DMS153 (cell line): ENCODE results near the gene FILIP1.
A peak's percentile ranks its signal among the peaks of the same experiment; 100 is the strongest.

Experiments used
- DNase-seq: peaks from one replicate; lab custom pipeline; 2025; lab: John Stamatoyannopoulos, UW

The FILIP1 gene

DNA sequence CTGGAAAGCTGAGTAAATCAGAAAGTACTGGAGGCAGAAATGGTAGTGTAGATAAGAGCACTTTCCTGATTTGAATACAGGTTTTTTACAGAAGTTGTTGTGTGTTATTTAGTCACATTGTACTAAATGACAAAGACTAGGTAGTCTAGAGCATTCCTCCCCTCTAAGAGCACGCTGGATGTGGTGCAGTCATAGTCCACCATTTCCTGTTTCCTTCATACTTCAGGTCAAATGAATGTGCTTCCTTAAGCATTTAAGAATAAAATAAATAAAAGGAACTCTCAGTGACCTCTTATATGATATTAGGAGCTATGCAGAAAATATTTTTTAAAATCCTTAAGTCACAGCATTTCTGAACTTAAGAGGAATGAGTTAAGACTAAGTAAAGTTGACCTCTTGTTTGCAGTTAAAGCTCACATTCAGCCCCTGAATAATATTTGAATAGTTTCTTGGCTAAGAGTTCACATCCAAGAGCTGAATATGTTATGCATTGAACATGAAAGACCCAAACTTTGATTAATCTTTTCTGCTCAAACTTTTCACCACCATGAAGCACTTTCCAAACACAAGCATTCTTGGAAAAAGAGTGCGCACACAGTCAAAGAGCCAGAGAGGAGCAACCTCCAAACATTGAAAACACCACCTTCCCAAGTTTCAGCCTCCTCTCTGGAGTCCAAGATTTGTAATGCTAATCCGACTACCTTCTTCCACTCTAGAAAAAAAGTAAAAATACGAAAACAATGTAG is 155.6 kb downstream of the FILIP1 start:
- no peak for DNase-seq

DNA sequence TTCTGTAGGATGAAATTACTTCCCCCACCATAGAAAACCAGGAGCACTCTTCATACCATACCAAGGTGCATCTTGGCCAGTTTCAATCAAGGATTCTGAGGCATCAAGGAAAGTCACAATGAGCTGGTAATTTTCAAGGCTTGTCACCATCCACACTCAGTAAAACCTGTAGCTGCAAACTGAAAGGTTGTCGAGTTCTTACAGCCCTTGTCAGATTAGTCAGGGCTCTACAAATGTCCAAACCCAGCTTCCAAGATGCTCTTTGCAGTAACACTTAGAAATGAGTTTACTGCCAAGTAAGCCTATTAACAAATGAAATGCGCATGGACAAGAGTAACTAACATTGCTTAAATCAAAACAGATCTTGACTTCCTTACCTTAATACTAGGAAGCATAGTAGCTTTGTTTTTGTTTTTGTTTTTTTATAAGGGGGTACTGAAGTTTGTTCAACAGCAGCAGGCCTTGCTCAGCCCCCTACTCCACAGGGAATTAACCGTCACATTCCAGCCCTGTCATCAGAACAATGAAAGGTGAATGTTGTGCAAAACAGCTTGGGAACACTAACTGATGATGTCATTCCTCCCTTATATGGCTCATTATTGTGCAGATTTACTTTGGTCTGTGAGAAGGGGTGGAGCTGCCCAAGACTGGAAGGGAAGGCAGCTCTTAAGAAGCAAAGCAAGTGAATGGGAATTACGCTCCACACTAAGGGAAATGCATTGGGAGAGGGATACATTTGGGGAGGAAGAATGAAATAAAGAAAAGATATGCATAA is 159.1 kb downstream of the FILIP1 start:
- DNase-seq = peak; percentile 23

DNA sequence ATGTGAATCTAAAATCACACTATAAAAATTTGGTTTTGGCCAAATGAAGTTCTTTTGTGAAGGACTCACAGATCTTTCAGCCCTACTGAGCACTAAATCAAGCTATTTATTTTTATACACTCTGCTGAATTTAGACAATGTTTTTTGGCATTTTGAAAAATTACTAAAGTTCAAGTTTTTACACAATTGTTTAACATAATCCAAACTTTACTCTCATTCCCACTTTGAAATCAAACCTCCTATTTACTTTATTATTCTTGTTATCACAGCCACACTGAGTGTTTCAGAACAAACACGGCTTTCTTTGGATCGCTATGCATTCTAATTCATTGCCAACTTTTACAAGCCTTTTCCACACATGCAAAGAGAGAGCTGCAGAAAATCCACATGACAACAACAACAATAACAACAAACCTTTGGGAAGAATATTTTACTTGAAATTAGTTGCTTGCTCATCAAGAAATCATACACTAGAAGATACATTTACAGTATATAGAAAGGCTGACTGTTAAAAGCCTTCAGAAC is 159.9 kb downstream of the FILIP1 start:
- DNase-seq = no peak

DNA sequence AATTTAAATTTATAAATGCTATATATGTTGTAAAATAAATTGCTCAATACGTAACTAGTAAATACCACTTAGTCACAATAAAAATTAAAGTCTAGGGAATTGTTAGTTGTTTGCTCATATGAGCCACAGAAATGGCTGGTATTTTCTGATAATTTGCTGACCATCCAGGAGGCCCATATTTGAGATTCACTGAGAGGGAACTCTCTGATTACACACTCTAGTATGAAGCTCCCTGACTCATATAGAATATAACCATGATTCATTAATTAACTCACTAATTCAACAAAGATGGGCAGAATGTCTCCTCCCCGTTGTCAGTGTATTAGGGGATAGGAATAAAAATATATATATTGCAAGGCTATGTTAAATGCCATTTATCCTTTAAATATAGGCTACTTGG is 162.4 kb downstream of the FILIP1 start:
- DNase-seq = no peak

DNA sequence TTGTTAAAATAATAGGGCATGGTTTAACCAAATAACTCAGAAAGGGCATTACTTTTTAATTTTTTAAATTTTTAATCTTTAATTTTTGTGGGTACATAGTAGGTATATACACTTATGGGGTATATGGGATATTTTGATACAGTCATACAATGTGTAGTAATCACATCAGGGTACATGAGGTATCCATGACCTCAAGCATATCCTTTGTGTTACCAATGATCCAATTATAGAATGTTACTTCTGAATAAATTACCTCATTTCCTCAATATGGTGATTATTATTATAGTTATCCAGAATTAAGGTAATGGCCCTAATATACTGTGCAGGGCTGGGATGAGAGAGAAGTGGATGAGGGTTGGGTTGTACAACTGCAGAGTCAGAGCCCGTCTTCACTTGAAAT is 163.9 kb downstream of the FILIP1 start:
- DNase-seq = no peak

DNA sequence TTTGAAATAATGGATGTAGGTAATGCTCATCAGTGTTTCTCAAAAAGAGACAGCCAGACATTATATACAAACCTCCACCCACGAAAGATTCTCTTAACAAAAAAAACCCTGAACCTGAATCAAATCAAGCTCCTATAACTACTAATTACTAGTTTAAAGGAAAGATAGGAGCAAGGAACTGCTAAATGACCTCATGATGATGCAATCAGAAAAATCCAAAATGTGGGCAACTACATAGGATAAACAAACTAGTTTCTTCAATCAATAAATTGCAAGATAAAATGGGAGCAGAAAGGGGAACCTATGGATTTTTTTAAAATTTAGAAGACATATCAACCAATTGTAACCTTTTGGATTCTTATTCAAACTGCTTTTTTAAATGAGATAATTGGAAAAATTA is 165.8 kb downstream of the FILIP1 start:
- DNase-seq = no peak

DNA sequence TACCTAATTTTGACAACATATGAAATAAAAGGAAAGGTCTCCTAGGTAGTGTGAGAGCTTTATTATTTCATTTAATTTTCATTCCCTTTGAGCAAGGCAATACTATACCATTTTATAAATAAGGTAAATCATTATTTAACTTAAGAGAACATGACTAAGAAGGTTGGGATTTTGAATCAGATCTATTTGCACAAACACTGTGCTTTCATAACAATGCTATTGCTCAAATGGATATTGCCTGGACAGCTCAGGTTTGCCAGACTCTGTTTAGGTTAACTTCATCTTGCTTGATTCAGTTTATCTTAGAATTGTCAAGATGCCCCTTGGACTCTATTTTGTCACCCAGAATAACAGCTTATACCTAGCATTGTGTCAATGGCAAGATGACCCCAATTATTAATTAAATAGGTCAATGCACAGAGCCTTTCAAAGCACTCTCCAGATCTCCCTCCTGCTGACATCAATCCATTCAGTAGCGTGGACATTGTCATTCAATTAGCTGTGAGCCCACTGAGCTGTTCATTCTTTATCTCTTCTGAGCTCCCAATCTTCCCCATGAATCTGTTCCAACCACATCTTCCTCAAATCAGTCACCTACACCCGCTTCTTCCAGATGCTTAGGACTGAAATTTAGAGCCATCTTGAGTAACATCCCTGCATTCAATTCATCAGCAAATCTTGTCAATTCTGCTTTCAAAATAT is 166.9 kb downstream of the FILIP1 start:
- DNase-seq = no peak

DNA sequence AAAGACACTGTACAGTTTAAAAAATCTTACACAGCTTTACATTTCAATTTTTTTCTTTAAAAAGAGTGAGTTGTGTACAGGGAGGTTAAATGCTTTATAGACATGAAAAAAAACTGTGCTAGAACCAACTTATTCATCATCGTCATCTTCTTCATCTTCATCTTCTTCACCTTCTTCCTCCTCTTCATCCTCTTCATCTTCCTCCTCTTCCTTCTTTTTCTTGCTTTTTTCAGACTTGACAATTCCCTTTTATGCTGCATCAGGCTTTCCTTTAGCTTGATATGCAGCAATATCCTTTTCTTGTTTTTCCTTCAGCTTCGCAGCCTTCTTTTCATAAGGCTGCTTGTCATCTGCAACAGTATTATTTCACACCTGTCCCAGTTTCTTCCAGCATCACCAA is 174.7 kb downstream of the FILIP1 start:
- DNase-seq = no peak

DNA sequence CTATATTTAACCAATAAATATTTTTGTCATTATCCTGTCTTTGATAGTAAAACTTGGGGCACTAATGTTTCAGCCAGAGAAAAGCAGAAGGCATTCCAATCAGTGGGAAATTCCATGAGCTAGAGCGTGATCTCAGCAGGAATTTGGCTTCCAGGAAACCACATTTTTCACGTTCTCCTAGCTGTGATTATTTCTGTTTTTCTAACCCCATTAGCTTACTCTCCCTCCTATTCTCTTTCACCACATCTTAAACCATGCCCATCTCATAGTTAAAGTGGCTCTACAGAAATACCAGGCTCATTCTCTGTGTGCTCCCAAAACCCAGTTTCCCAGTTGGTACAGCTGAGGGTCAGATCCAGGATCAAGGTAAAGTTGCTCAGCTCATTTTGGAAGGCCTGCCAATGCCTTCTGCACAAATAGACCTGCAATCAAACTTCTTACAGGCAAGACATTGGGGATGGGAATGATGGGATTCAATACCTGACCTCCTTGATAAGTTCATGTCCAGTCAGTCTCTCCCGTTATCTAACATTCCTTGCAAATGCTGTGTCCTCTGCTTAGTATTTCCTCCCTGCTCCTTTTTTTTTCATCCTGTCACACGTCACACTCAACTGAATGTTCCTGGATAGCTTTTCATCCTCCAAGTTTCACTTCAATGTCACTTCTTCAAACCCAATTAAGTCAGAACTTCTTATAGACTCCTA is 175.9 kb downstream of the FILIP1 start:
- DNase-seq = no peak

DNA sequence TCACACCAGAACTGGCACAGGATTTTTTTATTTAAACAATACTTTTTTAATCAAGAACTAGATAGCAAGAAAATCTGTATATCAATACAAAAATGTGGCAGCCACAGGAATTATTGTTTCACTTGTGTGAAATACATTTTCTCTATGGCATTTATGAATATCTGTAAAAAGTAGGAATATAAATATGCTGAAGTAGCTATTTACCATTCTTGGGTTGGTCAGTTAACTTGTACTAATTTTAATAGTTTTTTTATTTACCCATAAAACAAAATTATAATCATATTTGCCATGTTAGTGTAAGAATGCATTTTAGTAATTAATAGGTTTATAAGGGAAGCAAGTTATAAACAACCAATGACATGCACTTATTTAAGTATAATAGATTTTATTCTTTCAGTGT is 177.6 kb downstream of the FILIP1 start:
- no peak for DNase-seq

DNA sequence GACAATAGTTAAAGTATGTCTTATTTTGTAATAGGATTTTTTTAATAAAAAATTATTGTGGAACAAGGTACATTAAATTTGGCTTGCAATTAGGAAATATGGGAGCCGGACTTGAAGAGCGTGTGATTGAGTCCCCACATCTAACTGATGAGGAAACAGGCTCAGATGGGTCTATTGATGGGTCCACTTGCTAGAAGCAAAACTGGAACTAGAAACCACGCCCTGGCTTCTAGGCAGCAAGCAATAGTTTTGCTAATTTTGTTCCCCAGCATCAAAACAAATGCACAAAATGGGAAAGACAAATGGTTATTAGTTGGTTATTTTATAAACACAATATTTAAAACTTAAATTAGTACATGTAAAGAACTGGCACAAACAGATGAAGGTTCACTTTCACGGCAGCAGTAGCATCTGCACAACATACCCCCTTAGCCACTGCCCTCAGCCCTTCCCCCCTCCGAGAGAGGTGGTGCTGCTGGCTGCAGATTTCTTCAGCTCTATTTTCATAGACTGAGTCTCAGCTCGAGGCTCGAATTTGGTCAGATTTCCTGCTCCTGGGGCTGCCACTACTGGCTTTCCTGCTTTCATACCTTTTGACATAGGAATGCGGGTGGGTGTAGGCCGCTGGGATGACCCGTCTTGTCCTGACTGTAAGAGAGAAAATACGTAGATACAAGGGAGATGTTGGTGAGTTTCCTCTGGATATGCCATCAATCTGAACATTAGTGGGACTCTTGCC is 185.2 kb downstream of the FILIP1 start:
- DNase-seq = no peak

DNA sequence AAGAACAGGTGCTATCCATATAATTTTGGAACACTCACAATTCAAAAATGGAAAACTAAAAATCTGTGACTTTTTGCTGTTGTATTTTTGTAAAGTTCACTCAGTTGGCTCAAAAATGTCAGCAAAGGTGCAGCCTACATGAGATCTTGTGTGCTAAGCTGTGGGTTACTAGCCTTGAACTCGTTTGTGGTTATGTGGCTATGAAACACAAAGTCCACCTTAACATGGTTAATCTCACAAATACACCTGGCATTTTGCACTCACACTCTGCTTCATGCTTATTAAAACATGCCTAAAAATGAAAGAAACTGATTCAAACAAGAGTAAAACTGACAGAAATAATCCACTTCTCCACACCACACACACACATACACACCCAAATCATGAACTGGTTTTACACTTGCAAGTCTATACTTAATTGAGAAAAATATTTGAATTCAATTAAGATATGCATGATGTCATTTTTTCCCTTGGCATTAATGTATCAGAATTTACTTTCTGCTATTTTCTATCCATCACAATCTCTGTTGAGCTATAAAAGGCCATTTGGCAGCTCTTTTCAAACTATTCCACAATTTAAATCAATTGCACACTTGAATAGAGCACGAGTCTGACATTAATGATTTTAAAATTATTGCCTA is 186.1 kb downstream of the FILIP1 start:
- DNase-seq = no peak

DNA sequence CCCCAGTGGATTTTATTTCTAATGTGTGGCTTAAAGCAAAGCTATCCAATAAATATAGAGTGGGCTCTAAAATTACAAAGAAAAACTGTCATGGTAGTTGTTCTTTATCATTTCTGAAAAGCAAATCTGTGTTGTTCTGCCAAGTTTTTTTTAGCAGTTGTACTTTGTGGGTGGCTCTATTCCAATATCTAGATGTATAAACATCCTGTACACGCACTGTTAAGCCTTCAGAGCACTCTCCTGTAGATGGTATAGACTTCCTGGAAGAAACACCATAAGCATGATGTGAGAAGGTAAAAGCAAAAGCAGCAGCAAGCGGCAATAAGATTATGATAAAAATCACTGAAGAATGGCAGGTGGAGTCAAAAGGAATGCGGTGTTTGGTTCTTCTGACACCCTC is 187.5 kb downstream of the FILIP1 start:
- DNase-seq = no peak

DNA sequence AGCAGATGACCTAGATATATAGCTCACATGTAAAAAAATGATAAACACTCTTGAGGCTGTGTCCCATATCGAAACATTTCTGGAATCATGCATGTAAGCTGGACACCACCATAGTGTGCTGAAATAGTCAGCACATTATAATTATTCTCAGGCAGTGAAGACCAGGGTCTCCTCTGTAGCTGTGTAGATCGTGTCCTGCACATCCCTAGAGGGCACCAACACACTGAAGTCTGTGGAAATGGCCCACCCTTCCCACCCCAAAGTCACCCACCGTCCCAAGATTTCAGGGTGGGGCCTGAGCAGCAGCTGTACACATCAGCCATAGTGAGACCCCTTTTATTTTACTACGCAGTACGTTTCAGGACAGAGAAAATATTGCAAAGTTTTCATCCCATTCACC is 188.0 kb downstream of the FILIP1 start:
- no peak for DNase-seq

DNA sequence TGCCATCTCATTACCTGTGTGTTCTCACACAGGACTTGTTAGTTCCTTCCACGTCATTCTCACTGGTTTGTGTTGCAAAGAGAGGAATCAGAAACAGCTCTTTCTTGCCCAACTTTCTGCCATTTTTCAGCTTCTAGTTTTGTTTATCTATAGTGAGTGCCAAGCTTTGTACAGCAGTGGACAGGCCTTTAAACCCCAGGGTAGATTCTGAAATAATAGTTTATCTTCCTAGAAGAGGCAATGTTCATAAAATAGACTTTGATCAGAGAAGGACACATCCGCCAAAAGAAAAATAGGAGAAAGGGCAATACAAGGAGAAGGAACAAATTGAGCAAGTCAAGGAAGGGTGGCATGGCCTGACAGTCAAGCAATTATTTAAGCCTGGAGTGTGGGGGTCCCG is 191.3 kb downstream of the FILIP1 start:
- no peak for DNase-seq

DNA sequence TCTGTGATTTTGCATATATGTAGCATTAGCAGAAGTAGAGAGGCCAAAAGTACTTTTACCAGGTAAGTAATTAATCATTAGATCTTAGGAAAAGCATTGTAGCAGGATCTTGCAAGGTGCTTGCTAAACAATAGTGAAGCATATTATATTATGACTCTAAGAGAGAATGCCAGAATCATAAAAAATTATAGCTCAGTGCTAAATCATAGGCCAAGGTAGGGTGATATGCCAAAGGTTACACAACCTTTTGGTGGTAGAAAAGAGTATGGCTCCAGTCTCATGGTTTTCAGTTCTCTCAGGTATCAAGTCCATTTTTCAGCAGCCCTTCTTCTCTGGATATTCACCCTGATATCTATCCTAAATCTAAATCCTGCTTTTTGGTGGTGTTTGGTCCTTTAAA is 192.1 kb downstream of the FILIP1 start:
- DNase-seq = no peak

DNA sequence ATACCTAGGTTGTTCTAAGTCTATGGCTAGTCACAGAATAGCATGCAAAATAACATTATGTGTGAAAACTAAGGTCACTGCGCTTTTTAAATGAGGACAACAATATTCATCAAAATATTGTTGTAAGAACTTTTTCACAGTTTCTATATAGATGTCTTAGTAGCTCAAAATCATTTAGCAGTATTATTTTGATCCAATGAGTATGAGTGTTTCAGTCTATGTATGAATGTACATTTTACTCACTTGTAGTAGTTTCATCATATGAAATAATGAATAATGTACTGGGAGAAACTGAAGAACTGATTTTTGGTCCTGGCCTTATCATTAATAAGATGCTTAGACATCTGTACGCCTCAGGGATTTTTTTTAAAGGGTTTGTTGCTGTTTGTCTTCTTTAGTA is 192.5 kb downstream of the FILIP1 start:
- DNase-seq = no peak

DNA sequence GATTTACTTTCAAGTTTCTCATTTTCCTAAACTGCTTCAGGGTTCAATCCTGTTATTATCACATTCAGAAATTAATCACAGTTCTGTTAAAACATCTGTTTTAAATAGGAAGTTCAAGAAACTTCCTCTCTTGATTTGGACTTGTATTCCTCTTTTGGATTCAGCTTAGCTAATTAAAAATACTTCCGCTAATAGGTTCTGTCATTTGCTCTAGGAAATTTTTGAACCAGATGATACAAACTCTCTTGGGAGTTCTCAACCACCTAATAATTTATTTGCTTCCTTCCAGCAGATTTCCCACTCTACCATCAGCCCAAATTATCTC is 193.1 kb downstream of the FILIP1 start:
- DNase-seq = no peak

DNA sequence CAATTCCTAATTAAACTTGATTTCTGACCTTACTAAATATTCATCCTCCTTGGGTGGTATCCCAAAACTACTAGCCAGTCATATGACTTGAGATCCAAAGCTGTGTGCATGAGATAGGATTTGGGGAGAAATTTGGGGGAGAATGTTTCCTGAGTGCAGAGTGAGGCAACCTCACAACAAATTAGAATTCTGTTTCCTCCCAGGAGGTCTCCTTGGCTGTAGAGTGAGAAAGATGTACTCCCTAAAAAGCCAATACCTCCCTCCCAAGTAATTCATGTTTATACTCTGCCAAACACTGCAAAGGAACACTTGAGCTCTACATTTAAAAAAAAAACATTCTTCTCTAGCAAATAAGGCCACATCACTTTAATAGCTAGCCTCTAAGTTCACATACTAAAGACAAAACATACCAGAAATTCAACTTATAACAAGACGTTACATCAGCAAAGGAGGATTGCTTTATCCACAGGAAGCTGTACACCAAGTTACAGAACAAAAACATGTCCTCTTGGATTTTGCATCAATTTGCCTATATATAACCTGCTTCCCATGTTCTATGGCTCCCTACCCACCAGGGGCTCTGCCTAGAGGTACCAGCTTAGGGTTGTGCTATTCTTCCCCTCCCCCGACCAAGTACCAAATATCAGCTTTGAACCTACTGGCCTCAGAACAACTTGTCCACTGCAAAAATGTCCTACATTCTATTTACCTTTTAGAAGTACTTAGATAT is 193.6 kb downstream of the FILIP1 start:
- DNase-seq = no peak
